Nephron progenitor cell (in vitro differentiated cells): ENCODE measurements around the gene BANF1.

ENCODE experiments used
- DNase-seq: peaks from one replicate; pipeline ENCODE4 v3.0.0; 2021
- H3K27ac Mint-ChIP-seq: 2 replicates; pipeline ENCODE4 v1.8.0; 2021; ENCODE audit warnings: mild to moderate bottlenecking, moderate library complexity, mixed read lengths
- H3K27me3 Mint-ChIP-seq: 2 replicates; pipeline ENCODE4 v1.8.0; 2021; ENCODE audit warnings: mild to moderate bottlenecking, low read depth, mixed read lengths; ENCODE audit not compliant: poor library complexity
- H3K36me3 Mint-ChIP-seq: 2 replicates; pipeline ENCODE4 v1.8.0; 2021; ENCODE audit warnings: low read depth, mixed read lengths
- H3K4me1 Mint-ChIP-seq: 2 replicates; pipeline ENCODE4 v1.8.0; 2021; ENCODE audit warnings: mixed read lengths
- H3K4me3 Mint-ChIP-seq: 2 replicates; pipeline ENCODE4 v1.8.0; 2021; ENCODE audit warnings: mild to moderate bottlenecking, moderate library complexity, mixed read lengths
- H3K9me3 Mint-ChIP-seq: 2 replicates; pipeline ENCODE4 v1.8.0; 2021; ENCODE audit warnings: mild to moderate bottlenecking, moderate library complexity, mixed read lengths
- TF ChIP-seq, protein P1 (sequence below): fragments of 200-600 bp; sonication (generic); IDR thresholded peaks from 2 replicates; pipeline ENCODE4 v1.5.0; 2021; ENCODE audit warnings: antibody characterized with exemption

Gene BANF1

DNA sequence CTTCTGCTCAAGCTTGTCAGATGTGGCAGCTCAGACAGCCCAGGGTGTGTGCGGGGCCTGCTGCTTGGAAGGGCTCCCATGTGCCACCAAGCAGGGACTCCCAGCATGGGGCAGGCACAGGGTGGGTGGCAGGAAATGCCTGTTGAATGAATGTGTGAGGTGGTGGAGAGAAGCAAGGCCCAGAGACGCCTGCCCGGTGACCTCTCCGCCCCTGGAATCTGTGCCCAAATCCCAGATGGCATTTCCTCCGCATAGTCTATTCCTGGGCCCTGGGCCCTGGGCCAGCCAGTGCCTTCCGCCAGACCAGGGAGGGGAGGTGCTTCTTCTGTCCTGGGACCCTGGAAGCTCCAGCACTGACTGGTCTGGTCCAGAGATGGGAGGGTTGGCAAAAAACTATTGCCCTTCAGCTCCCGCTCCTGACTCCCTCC, 13.2 kb downstream of the BANF1 start:
- peaks cover 30% of the 10 kb centered on the region for H3K27me3 Mint-ChIP-seq
- no peak overlapping the region for H3K4me3 Mint-ChIP-seq
- no peak for DNase-seq
- peaks cover under 1% of the 10 kb centered on the region for H3K4me1 Mint-ChIP-seq
- TF ChIP-seq, protein P1, sequence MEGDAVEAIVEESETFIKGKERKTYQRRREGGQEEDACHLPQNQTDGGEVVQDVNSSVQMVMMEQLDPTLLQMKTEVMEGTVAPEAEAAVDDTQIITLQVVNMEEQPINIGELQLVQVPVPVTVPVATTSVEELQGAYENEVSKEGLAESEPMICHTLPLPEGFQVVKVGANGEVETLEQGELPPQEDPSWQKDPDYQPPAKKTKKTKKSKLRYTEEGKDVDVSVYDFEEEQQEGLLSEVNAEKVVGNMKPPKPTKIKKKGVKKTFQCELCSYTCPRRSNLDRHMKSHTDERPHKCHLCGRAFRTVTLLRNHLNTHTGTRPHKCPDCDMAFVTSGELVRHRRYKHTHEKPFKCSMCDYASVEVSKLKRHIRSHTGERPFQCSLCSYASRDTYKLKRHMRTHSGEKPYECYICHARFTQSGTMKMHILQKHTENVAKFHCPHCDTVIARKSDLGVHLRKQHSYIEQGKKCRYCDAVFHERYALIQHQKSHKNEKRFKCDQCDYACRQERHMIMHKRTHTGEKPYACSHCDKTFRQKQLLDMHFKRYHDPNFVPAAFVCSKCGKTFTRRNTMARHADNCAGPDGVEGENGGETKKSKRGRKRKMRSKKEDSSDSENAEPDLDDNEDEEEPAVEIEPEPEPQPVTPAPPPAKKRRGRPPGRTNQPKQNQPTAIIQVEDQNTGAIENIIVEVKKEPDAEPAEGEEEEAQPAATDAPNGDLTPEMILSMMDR, result no peak
- H3K27ac Mint-ChIP-seq, result no peak overlapping the region
- no peaks in the 10 kb centered on the region for H3K9me3 Mint-ChIP-seq
- no peaks in the 10 kb centered on the region for H3K36me3 Mint-ChIP-seq

- TF ChIP-seq, protein P1, result no peak
- Mint-ChIP-seq H3K9me3 (no peaks in the 10 kb centered on the region), H3K4me1 (no peaks in the 10 kb centered on the region), H3K27ac (no peak overlapping the region), H3K36me3 (no peaks in the 10 kb centered on the region), H3K4me3 (no peak overlapping the region), H3K27me3 (peaks cover 23% of the 10 kb centered on the region)
- DNase-seq, result no peak
Measured at GRCh38 chr11:66015936-66016792, 13.9 kb downstream of the BANF1 start.

- no peaks in the 10 kb centered on the region for H3K4me1 Mint-ChIP-seq
- H3K27ac Mint-ChIP-seq, result no peak overlapping the region
- no peak overlapping the region for H3K4me3 Mint-ChIP-seq
- H3K36me3 Mint-ChIP-seq, result no peaks in the 10 kb centered on the region
- TF ChIP-seq, protein P1, result no peak
- peaks cover 23% of the 10 kb centered on the region for H3K27me3 Mint-ChIP-seq
- no peak for DNase-seq
- H3K9me3 Mint-ChIP-seq, result no peaks in the 10 kb centered on the region
Measured at GRCh38 chr11:66016793-66017177, 14.5 kb downstream of the BANF1 start.

GRCh38 chr11:66017321-66017720, 15.0 kb downstream of the BANF1 start:
- H3K4me1 Mint-ChIP-seq, result no peaks in the 10 kb centered on the region
- DNase-seq, result no peak
- H3K27me3 Mint-ChIP-seq, result peaks cover 27% of the 10 kb centered on the region
- no peak overlapping the region for H3K4me3 Mint-ChIP-seq
- no peaks in the 10 kb centered on the region for H3K36me3 Mint-ChIP-seq
- no peaks in the 10 kb centered on the region for H3K9me3 Mint-ChIP-seq
- TF ChIP-seq, protein P1, result no peak
- H3K27ac Mint-ChIP-seq, result no peak overlapping the region

- TF ChIP-seq, protein P1, result no peak
- H3K9me3 Mint-ChIP-seq, result no peaks in the 10 kb centered on the region
- H3K36me3 Mint-ChIP-seq, result no peaks in the 10 kb centered on the region
- H3K4me3 Mint-ChIP-seq, result no peak overlapping the region
- H3K27ac Mint-ChIP-seq, result no peak overlapping the region
- peaks cover 37% of the 10 kb centered on the region for H3K27me3 Mint-ChIP-seq
- no peak for DNase-seq
- H3K4me1 Mint-ChIP-seq, result no peaks in the 10 kb centered on the region
Measured at GRCh38 chr11:66020212-66020611, 17.9 kb downstream of the BANF1 start.
